Measurements from ENCODE around the gene SPAG6. TPM values are rescaled to one million over a fixed set of nuclear protein-coding genes. Genes with fewer than 3 reads are reported as not detected.
A peak's percentile ranks its signal among the peaks of the same experiment; 100 is the strongest.

SPAG6 gene
- total RNA-seq, 1 donor from 2014 or later, result not detected

DNA sequence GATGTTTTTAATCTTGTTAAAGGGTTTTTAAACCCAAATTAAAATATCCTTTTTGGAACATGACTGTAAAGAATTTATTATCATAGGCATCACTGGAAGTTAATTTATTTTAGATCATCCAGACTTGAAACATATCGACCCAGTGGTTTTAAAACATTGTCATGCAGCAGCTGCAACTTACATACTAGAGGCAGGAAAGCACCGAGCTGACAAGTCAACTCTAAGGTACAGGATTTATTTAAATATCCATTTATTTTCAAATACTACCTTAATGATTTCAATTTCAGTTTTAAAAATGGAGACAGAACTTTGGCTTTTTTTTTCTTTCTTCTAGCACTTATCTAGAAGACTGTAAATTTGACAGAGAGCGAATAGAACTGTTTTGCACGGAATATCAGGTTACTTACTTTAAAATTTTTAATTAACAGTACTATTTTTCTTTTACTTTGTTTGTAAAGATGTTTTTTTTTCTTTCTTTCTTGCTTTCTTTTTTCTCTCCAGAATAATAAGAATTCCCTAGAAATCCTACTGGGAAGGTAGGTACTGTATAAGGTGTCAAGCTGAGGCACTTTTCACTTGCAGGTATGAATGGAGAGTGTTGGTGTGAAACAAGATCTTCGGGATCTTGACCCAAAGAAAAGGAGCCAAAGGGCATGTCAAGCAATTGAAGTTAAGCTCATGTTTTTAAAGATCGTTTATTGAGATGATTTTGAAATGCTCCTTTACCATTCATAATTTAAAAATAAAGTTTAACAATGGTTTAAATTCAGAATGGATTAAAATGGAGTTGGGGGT, 27.3 kb upstream of the SPAG6 start:
- Mint-ChIP-seq H3K9me3 (no peaks in the 10 kb centered on the region), H3K27ac (no peak overlapping the region), H3K36me3 (ENCODE audit: low read depth) (peaks cover 19% of the 10 kb centered on the region), H3K4me1 (peaks cover 33% of the 10 kb centered on the region), H3K4me3 (peak overlapping the region; percentile 65), H3K27me3 (peaks cover 11% of the 10 kb centered on the region)
- DNase-seq, result peak; percentile 42
- intact Hi-C loops (cut with micrococcal nuclease), result loop anchor here (2.0 to 5.0 kb wide), 3 partner anchors 254 to 364 kb away; partner anchors contain the start of gene DNAJC1

DNA sequence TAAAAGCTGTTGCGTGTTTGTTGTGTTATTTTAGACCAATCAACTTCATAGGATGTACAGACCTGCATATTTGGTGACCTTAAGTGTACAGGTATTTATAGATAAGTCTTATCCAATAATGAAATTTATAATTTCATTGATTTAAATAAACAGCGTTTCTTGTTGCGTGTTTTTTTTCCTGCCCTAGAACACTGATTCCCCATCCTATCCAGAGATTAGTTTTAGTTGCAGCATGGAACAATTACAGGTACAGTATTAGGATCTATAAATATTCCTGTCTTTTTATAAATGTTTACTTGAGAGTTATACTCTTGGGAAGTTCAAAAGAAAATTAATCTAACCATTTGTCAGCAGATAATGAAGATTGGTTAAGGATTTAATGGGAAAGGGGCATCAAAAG, 26.5 kb upstream of the SPAG6 start:
- Mint-ChIP-seq H3K9me3 (no peaks in the 10 kb centered on the region), H3K27ac (no peak overlapping the region), H3K27me3 (peaks cover 19% of the 10 kb centered on the region), H3K36me3 (ENCODE audit: low read depth) (peaks cover 21% of the 10 kb centered on the region), H3K4me1 (peaks cover 40% of the 10 kb centered on the region), H3K4me3 (peak overlapping the region; percentile 48)
- intact Hi-C loops (cut with micrococcal nuclease), result loop anchor here (5.0 kb wide), 2 partner anchors 254 to 364 kb away; no protein-coding TSS in a partner anchor
- DNase-seq, result no peak

DNA sequence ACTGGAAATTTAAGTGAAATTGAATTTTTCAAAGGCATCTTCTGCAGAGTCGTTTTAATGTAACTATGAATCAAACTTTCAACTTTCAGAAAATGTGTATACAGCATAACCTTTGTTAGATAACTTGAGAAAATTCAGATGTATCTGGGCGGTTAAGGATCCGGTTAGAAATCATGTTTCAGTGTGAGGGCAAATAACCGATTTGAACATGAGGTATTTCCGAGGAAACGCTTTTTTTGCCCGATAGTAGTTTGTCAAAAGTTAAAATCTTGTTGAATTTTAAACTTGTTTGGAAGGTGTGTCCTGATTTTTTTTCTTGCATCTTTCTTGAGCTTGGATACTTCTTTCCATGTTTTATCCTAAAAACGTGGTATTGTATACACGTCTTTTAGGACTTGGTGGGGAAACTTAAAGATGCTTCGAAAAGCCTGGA, 25.7 kb upstream of the SPAG6 start:
- Mint-ChIP-seq H3K36me3 (ENCODE audit: low read depth) (peaks cover 24% of the 10 kb centered on the region), H3K27ac (peak overlapping the region; percentile 92), H3K4me3 (peak overlapping the region; percentile 84), H3K27me3 (peaks cover 27% of the 10 kb centered on the region), H3K4me1 (peaks cover 47% of the 10 kb centered on the region), H3K9me3 (no peaks in the 10 kb centered on the region)
- intact Hi-C loops (cut with micrococcal nuclease), result loop anchor here (5.0 kb wide), 2 partner anchors 253 to 363 kb away; no protein-coding TSS in a partner anchor
- DNase-seq, result peak; percentile 48

DNA sequence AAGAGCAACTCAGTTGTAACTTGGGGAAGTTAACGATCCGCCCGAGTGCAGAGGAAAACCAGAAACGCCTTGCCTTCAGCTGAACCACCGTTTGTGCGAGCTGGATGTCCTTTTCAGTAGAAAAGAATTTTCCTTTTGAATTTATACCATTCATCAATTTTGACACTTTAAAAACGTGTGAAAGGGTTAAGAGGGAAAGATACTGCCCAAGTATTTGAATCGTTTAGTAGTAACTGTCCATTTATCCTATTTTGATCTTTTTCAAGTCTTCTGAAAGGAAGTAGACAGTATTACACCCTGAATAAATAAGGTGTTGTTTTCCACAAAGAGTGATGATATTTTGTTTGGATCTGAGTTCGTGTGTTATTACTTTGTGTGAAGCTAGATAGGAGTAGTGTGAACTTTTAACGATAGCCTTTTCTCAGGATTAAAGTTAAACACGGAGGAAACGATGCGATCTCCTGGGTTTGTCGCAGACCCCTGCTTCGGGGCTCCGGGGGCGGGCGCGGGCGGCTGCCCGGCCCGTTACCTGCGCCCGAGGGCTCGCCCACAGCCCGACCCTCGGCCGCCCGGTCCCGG, 25.2 kb upstream of the SPAG6 start:
- Mint-ChIP-seq H3K27me3 (peaks cover 32% of the 10 kb centered on the region), H3K4me1 (peaks cover 48% of the 10 kb centered on the region), H3K27ac (peak overlapping the region; percentile 92), H3K9me3 (no peaks in the 10 kb centered on the region), H3K4me3 (peak overlapping the region; percentile 84), H3K36me3 (ENCODE audit: low read depth) (peaks cover 28% of the 10 kb centered on the region)
- intact Hi-C loops (cut with micrococcal nuclease), result loop anchor here (5.0 kb wide), 5 partner anchors 117 to 793 kb away; partner anchors contain the start of genes PIP4K2A and SKIDA1
- peak; percentile 62 for DNase-seq

DNA sequence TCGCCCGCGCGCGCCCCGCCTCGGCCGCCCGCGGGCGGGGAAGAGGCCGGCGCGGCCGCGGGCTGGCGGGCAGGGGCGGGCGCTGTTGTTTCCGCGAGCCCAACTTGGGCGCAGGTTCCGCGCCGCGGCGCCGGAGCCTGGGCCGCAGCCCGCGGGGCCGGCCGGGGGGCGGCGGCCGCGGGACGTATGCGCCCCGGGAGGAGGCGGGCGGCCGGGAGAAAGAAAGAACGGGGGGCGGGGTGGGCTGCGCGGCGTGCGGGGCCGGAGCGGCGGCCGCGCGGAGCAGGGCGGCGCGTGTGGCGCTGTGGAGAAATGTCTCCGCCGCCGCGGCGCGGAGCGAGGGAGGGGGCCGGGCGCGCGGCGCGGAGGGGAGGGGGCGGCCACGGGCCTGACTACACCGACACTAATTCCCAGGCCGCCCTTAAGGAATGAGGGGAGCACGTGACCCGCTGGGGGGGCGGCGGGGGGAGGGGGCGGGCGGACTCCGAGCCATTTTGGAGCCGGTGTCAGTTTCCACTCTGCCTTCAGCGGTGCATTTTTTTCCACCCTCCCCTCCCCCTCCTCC, 24.6 kb upstream of the SPAG6 start, which contains the start of gene BMI1:
Gene BMI1 (plus strand): TSS at position 509 of the 565 bp plus-strand sequence. CDS start 5,351 bp downstream, outside the sequence.
- H3K36me3 Mint-ChIP-seq (ENCODE audit: low read depth), result peaks cover 29% of the 10 kb centered on the region
- H3K4me1 Mint-ChIP-seq, result peaks cover 43% of the 10 kb centered on the region
- peaks cover 32% of the 10 kb centered on the region for H3K27me3 Mint-ChIP-seq
- H3K9me3 Mint-ChIP-seq, result no peaks in the 10 kb centered on the region
- peak; percentile 86 for DNase-seq
- H3K4me3 Mint-ChIP-seq, result peak within 1 kb of the TSS; percentile 86
- intact Hi-C loops (cut with micrococcal nuclease), result loop anchor here (1.0 to 5.0 kb wide), 5 partner anchors 20 to 793 kb away; partner anchors contain the start of genes PIP4K2A and SKIDA1
- peak within 1 kb of the TSS; percentile 92 for H3K27ac Mint-ChIP-seq

DNA sequence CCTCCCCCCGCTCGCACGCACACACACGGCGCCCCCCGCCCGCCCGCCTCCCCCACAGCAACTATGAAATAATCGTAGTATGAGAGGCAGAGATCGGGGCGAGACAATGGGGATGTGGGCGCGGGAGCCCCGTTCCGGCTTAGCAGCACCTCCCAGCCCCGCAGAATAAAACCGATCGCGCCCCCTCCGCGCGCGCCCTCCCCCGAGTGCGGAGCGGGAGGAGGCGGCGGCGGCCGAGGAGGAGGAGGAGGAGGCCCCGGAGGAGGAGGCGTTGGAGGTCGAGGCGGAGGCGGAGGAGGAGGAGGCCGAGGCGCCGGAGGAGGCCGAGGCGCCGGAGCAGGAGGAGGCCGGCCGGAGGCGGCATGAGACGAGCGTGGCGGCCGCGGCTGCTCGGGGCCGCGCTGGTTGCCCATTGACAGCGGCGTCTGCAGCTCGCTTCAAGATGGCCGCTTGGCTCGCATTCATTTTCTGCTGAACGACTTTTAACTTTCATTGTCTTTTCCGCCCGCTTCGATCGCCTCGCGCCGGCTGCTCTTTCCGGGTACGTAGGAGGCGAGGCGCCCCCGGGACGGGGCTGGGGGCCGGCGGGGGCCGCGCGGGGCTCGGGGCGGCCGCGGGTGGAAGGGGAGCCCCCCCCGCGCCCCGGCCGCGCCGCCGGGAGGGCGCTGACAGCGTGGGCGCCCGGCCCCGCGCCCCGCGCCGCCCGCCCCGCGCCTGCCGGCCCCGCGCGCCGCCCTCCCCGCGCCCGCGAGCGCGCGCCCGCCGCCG, 24.0 kb upstream of the SPAG6 start:
- Mint-ChIP-seq H3K9me3 (no peaks in the 10 kb centered on the region), H3K4me3 (peak overlapping the region; percentile 83), H3K36me3 (ENCODE audit: low read depth) (peaks cover 29% of the 10 kb centered on the region), H3K4me1 (peaks cover 47% of the 10 kb centered on the region), H3K27me3 (peaks cover 34% of the 10 kb centered on the region), H3K27ac (peak overlapping the region; percentile 92)
- intact Hi-C loops (cut with micrococcal nuclease), result loop anchor here (1.0 to 5.0 kb wide), 5 partner anchors 19 to 794 kb away; partner anchors contain the start of genes PIP4K2A and SKIDA1
- peak; percentile 89 for DNase-seq

DNA sequence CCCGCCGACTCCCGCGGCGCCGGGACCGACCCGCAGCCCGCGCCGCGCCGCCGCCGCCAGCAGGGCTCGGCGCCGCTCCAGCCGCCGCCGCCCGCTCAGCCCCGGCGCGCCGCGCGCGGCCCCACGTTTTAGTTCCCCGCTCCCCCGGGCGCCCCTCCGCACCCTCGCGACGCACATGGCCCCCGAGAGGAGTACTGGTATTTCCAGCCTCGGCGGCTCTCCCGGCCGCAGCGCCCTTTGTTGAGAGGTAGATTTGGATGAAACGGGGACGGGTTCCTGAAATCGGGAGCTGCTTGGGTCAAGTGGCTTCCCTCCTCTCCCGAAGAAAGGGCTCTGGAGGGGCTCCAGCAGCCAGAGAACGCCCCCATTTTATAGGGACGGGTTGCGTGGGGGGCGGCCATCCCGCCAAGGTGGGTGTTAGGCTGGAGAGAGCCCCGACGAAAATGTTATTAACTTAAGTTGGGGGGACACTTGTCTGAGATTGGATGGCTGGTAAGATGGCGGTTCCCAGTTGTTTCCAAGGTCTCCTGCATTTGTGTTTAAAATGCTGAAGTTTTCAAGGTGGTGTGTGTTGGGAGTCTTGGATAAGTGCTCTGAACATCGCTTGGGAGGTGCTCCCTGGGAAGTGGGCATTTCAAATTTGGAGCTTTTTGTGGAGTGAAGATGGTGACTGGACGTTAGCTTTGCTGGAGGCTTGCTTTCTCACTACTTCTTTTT, 23.2 kb upstream of the SPAG6 start:
- intact Hi-C loops (cut with micrococcal nuclease), result loop anchor here (1.0 to 5.0 kb wide), 5 partner anchors 18 to 795 kb away; partner anchors contain the start of genes PIP4K2A and SKIDA1
- H3K36me3 Mint-ChIP-seq (ENCODE audit: low read depth), result peaks cover 34% of the 10 kb centered on the region

DNA sequence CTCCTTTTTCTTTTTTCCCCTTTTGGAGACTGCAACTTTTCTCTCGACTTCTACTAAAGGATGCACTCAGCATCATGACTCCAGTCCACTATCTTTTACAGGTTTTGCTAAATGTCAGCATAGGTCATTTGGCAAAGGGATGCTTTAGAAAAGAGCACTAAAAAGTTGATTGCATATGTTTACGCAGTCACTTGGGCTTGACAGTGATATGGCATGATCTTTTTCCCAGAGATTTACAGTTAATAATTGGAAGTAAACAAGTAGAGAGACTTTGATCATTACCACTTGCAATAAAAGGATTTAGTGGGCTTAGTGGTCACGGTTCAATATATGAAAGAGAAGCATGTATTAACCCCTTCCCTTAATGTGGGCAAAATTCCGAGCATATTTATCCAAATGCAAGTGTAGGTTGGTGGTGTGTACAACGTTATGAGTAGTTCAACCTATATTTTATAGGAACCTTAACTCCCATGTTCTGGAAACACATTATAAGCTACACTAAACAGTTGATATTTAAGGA, 22.6 kb upstream of the SPAG6 start:
- H3K36me3 Mint-ChIP-seq (ENCODE audit: low read depth), result peaks cover 35% of the 10 kb centered on the region
- no peaks in the 10 kb centered on the region for H3K9me3 Mint-ChIP-seq
- intact Hi-C loops (cut with micrococcal nuclease), result loop anchor here (5.0 kb wide), 3 partner anchors 115 to 795 kb away; partner anchors contain the start of genes PIP4K2A and SKIDA1
- H3K4me3 Mint-ChIP-seq, result peak overlapping the region; percentile 86
- H3K4me1 Mint-ChIP-seq, result peaks cover 44% of the 10 kb centered on the region
- H3K27me3 Mint-ChIP-seq, result peaks cover 34% of the 10 kb centered on the region
- peak overlapping the region; percentile 90 for H3K27ac Mint-ChIP-seq
- no peak for DNase-seq

More for the DNA sequence above, 23.2 kb upstream of the SPAG6 start:
- Mint-ChIP-seq H3K27me3 (peaks cover 34% of the 10 kb centered on the region), H3K27ac (peak overlapping the region; percentile 90), H3K9me3 (no peaks in the 10 kb centered on the region), H3K4me1 (peaks cover 47% of the 10 kb centered on the region), H3K4me3 (peak overlapping the region; percentile 86)
- DNase-seq, result peak; percentile 69

DNA sequence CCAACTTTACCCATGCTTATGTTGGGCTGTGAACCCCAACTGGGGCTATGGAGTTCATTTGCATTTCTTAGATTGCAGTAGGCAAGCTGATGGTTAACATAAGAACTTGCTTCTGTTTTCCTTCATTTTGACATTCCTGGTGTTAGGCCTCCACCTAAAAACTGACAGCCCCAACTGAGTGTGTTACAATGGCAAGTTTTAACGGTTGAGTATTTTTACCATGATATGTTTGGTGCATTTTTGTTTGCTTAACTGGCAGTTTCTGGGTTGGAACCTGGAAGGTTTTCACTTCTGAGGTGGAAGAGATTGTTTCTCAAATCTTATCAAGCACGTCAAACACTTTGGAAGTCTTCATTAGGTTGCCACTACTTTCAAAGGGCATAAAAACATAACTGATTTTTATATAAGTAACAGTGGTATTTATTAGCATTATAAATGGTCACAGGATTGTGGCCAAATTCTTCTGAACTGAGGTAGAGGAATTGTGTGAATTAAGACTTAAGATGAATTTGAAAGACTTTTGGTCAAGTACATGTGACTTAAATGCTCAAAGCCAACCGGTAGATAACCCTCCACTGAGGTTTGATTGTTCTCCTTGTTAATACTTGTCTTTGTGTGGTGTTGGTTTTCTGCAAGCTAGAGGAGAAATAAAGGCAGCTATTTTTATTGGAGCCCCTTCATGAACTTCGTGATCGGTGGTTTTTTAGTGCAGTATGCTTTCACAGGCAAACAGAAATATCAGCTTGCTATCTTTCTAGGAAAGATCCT, 21.6 kb upstream of the SPAG6 start:
- Mint-ChIP-seq H3K9me3 (no peaks in the 10 kb centered on the region), H3K36me3 (ENCODE audit: low read depth) (peaks cover 29% of the 10 kb centered on the region), H3K27ac (no peak overlapping the region), H3K27me3 (peaks cover 34% of the 10 kb centered on the region), H3K4me1 (peaks cover 39% of the 10 kb centered on the region), H3K4me3 (peak overlapping the region; percentile 88)
- intact Hi-C loops (cut with micrococcal nuclease), result loop anchor here (1.0 to 5.0 kb wide), 4 partner anchors 12 to 796 kb away; partner anchors contain the start of genes PIP4K2A and SKIDA1
- DNase-seq, result peak; percentile 55

DNA sequence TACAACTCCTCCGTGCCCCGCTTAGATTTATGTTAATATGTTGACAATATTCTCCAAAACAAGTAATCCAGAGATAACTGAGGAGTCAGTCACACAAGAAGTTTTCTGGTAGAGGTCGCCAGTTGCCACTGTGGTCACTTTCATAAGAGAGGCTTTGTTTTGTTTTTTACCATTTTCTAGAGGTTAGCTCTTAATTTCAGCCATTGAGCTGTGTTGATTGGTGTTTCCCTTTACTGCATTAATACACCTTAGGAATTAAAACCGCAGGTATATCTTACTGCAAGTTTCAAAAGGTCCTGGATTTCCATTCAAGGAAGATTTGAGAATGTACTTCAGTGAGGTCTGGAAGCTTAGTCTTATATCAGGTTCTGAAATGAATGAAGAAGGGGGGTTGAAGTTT, 20.9 kb upstream of the SPAG6 start:
- H3K27ac Mint-ChIP-seq, result peak overlapping the region; percentile 78
- H3K36me3 Mint-ChIP-seq (ENCODE audit: low read depth), result peaks cover 30% of the 10 kb centered on the region
- H3K4me1 Mint-ChIP-seq, result peaks cover 38% of the 10 kb centered on the region
- no peaks in the 10 kb centered on the region for H3K9me3 Mint-ChIP-seq
- intact Hi-C loops (cut with micrococcal nuclease), result loop anchor here (1.0 to 5.0 kb wide), 4 partner anchors 11 to 797 kb away; partner anchors contain the start of genes PIP4K2A and SKIDA1
- no peak for DNase-seq
- peaks cover 34% of the 10 kb centered on the region for H3K27me3 Mint-ChIP-seq
- H3K4me3 Mint-ChIP-seq, result peak overlapping the region; percentile 88

DNA sequence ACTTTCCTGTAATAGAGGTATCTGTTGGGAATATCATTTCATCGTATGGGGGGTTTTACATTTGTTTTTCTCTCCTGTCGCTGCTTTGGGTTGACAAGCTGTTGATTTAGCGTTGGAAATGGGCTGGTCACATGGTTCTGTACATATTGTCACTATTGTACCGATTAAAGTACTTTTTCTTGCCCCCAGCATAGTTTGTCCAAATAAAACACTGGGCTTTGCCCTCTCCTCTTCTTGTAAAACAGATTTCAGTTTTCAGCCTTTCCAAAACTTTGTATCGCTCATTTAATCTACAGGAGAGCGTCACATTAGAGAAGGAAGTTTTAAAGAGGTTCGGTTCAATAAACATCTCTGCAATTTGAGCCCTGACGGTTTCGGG, 20.4 kb upstream of the SPAG6 start:
- DNase-seq, result no peak
- Mint-ChIP-seq H3K27me3 (peaks cover 34% of the 10 kb centered on the region), H3K27ac (peak overlapping the region; percentile 78), H3K4me1 (peaks cover 37% of the 10 kb centered on the region), H3K36me3 (ENCODE audit: low read depth) (peaks cover 34% of the 10 kb centered on the region), H3K9me3 (no peaks in the 10 kb centered on the region), H3K4me3 (peak overlapping the region; percentile 88)
- intact Hi-C loops (cut with micrococcal nuclease), result loop anchor here (1.0 to 5.0 kb wide), 4 partner anchors 10 to 798 kb away; partner anchors contain the start of genes PIP4K2A and SKIDA1
